Thoracic aorta (tissue), 2 donors: ENCODE results near the gene STMP1. TPM values are rescaled to one million over a fixed set of nuclear protein-coding genes. Genes with fewer than 3 reads are reported as not detected.

ENCODE experiments used
- ATAC-seq: fragments of 150-250 bp; one replicate; pipeline ENCODE4 v1.8.0; 2017; ENCODE audit warnings: low read depth; ENCODE audit not compliant: insufficient number of reproducible peaks, low FRiP score
- DNase-seq: peaks from one replicate; pipeline ENCODE4 v3.0.0-alpha.2; 2020; ENCODE audit warnings: low spot score
- H3K27ac ChIP-seq, 2 donors: fragments of 200-600 bp; sonication (generic); 1 replicate in 1 of 2; 2 replicates in 1 of 2; pipeline ENCODE4 v1.5.1; 2016; ENCODE audit warnings: mild to moderate bottlenecking in 2 of 2, moderate library complexity in 2 of 2
- H3K27me3 ChIP-seq: fragments of 200-600 bp; sonication (generic); replicated peaks from 2 replicates; pipeline ENCODE4 v1.6.0; 2016; ENCODE audit warnings: mild to moderate bottlenecking; ENCODE audit not compliant: insufficient read depth
- H3K36me3 ChIP-seq: fragments of 200-600 bp; sonication (generic); one replicate; pipeline ENCODE4 v1.5.1; 2016
- H3K4me1 ChIP-seq, 2 donors: fragments of 200-600 bp; sonication (generic); 1 replicate in 1 of 2; 2 replicates in 1 of 2; pipeline versions ENCODE4 v1.5.1 to v1.6.0; 2016; ENCODE audit warnings: low read depth in 2 of 2, mild to moderate bottlenecking in 1 of 2; ENCODE audit not compliant: control insufficient read depth in 1 of 2
- H3K4me3 ChIP-seq: fragments of 200-600 bp; sonication (generic); 2 replicates; pipeline ENCODE4 v1.5.1; 2016; ENCODE audit warnings: mild to moderate bottlenecking
- H3K9me3 ChIP-seq: fragments of 200-600 bp; sonication (generic); 2 replicates; pipeline ENCODE4 v1.5.1; 2016
- total RNA-seq, 2 donors: library from RNA; depleted of rRNA; stranded (reverse); fragments of >200 nt; gene quantifications; one replicate each; pipeline versions ENCODE4 v1.1.0 to v1.2.3, GENCODE V29; 2016
- TF ChIP-seq, protein P1 (sequence below): fragments of 200-600 bp; sonication (generic); IDR thresholded peaks from one replicate; pipeline ENCODE4 v1.5.1; 2019; ENCODE audit warnings: antibody characterized with exemption

STMP1 gene
- total RNA-seq, 2 donors from 2014 or later: 15.7 to 48.5 TPM

DNA sequence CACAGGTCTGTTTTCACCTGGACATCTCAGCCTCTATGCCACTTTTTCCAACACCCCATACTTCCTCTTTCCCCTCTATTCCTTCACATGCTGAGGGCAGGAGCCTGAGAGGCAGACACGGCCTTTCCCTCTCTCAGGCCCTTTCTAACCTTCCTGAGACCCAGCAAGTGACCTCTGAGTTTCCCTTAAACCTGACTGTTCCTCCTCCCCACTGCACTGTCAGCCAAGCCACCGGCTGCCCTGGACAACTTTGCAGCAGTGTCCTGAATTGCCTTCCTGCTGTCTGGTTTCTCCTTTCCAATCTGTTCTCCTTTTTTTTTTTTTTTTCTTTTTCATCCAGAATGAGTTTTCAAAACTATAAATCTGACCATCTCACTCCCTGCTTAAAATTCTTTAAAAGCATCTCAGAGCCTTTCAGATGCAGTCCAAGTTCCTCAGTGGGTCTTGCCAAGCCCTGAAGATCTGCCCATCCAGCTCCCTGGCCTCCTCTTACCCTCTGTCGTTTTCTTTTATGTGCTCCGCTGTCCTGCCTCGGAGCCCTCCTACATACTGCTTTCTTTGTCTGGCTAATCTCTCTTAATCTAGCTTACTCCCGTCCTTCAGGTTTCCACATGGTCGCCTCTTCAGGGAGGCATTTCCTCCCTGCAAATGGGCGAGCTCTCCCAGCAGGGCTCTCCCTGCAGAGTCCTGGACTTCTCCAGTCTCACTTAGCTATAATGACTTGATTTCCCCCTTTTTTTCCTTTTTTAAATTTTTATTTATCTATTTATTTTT lies 35.1 kb downstream of the STMP1 start:
- H3K9me3 ChIP-seq: no peaks in the 10 kb centered on the region
- H3K4me3 ChIP-seq: no peak overlapping the region
- H3K27ac ChIP-seq: no peak overlapping the region
- TF ChIP-seq, protein P1, sequence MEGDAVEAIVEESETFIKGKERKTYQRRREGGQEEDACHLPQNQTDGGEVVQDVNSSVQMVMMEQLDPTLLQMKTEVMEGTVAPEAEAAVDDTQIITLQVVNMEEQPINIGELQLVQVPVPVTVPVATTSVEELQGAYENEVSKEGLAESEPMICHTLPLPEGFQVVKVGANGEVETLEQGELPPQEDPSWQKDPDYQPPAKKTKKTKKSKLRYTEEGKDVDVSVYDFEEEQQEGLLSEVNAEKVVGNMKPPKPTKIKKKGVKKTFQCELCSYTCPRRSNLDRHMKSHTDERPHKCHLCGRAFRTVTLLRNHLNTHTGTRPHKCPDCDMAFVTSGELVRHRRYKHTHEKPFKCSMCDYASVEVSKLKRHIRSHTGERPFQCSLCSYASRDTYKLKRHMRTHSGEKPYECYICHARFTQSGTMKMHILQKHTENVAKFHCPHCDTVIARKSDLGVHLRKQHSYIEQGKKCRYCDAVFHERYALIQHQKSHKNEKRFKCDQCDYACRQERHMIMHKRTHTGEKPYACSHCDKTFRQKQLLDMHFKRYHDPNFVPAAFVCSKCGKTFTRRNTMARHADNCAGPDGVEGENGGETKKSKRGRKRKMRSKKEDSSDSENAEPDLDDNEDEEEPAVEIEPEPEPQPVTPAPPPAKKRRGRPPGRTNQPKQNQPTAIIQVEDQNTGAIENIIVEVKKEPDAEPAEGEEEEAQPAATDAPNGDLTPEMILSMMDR: no peak
- peaks cover 8% of the 10 kb centered on the region for H3K36me3 ChIP-seq
- no peaks in the 10 kb centered on the region for H3K27me3 ChIP-seq
- ATAC-seq: no peak
- H3K4me1 ChIP-seq: peaks cover 0 to 7% of the 10 kb centered on the region in 2 donors
- DNase-seq: no peak

DNA sequence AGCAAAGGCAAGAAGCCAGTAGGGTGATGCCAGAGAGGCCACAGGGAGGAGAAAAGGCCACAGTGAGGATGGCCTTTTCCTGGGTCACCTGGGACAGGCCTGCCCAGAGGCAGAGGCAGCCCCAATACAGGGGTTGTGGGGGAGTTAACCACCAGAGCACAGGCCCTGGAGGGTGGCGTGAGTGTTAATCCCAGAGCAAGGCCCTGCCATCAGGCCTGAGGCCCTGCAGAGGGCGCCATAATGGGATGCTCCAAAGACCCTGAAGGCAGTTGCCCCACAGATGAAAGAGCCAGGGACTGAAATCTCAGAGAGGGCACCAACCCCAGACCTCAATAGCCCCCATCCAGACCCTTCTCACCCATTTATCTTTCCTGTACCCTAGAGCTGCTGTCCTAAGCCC lies 41.8 kb downstream of the STMP1 start:
- TF ChIP-seq, protein P1: no peak
- no peak for DNase-seq
- H3K4me1 ChIP-seq: no peaks in the 10 kb centered on the region
- no peak overlapping the region for H3K27ac ChIP-seq
- H3K4me3 ChIP-seq: no peak overlapping the region
- no peaks in the 10 kb centered on the region for H3K9me3 ChIP-seq
- no peak for ATAC-seq
- no peaks in the 10 kb centered on the region for H3K36me3 ChIP-seq
- no peaks in the 10 kb centered on the region for H3K27me3 ChIP-seq

DNA sequence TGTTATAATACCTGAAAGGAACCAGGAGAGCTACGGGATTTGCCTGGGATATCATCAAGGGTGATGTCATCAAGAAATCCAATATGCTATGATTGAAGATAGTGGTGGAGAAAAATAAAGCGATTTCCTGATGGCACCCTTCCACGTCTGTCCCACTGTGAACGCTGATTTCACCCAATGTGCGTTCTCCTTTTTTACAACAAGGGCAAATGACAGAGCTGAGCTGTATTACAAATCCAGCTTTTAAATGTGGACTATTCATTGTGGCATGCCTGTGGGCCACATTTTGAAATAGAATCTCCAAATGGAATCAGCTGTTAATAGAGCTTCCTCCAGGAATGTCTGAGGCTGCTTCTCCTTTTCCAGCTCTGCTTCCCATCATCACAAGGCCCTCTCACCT lies 42.4 kb downstream of the STMP1 start:
- DNase-seq: no peak
- H3K4me1 ChIP-seq: no peaks in the 10 kb centered on the region
- no peak for ATAC-seq
- no peaks in the 10 kb centered on the region for H3K9me3 ChIP-seq
- H3K36me3 ChIP-seq: no peaks in the 10 kb centered on the region
- no peaks in the 10 kb centered on the region for H3K27me3 ChIP-seq
- TF ChIP-seq, protein P1: no peak
- H3K4me3 ChIP-seq: no peak overlapping the region
- H3K27ac ChIP-seq: no peak overlapping the region

DNA sequence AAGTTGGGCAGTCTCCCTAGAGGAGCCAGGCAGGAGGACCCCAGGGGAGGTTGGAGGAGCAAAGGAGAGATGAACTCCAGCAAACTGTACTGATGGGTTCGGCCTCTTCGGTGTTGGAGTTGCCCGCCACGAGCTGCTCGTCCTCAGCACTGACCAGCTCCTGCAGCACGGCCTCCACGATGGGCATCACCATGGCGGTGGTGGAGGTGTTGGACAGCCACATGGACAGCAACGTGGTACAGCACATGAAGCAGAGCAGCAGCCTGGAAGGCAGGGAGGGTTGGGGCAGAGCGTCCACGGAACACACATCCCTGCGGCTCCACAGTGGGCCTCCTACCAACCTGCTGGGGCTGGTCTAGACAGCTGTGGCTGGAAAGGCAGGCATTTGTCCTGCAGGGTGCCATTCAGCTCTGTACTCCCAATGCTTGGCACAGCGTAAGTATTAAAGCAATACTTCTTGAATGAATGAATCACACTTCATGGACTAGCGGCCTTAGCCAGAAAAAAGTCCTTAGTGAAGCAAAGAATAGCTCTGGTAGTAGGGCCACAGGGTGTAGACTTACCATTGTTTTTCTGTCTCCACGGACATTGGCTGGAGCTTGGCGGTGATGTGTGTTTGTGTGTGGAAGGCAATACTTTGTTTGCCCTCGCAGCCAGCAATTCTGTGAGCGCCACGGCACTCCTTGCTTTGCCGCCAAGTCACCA lies 43.9 kb downstream of the STMP1 start:
- ATAC-seq (no peak), DNase-seq (no peak)
- H3K9me3 ChIP-seq: no peaks in the 10 kb centered on the region
- TF ChIP-seq, protein P1: no peak
- H3K27me3 ChIP-seq: no peaks in the 10 kb centered on the region
- no peaks in the 10 kb centered on the region for H3K36me3 ChIP-seq
- H3K27ac ChIP-seq: no peak overlapping the region
- H3K4me3 ChIP-seq: no peak overlapping the region
- peaks cover 0 to 3% of the 10 kb centered on the region in 2 donors for H3K4me1 ChIP-seq

DNA sequence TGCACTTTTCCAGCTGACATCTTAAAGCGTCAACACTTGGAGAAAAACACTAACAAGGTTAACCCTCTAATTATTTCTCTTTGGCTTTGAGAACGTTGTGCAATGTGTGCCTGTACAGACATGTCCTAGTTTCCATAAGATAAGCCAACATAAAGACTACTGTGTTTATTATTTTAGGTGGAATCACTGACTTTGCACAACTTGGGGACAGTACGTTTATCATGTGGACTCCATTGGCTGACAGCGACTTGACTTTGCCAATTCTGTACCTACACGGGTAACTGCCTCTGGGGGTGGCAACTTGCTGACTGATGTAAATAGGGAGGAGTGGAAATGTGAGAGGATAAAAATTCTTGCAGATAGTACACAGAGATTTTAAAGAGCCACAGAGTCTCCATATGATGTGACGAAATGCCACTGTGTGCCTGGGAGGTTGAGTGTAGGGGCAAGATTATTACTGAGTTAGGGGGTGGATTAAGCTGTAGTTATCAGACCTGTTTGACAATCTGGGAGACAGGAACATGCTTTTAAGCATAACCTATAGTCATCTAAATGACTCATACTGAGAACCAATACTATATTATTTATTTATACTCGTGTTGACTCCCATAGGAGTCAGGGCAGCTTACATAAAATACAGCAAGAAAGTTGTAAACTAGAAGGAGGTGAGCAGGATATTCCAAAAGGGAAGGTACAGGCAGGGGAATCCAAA lies 44.7 kb downstream of the STMP1 start:
- H3K9me3 ChIP-seq: no peaks in the 10 kb centered on the region
- H3K36me3 ChIP-seq: no peaks in the 10 kb centered on the region
- ATAC-seq (no peak), DNase-seq (no peak)
- no peaks in the 10 kb centered on the region for H3K27me3 ChIP-seq
- TF ChIP-seq, protein P1: no peak
- peaks cover 0 to 7% of the 10 kb centered on the region in 2 donors for H3K4me1 ChIP-seq
- no peak overlapping the region for H3K27ac ChIP-seq
- no peak overlapping the region for H3K4me3 ChIP-seq
